ENCODE measurements around the gene VPS33B. TPM values are rescaled to one million over a fixed set of nuclear protein-coding genes. Genes with fewer than 3 reads are reported as not detected.

The VPS33B gene
- total RNA-seq, 1 donor from 2014 or later = 4.8 TPM

DNA sequence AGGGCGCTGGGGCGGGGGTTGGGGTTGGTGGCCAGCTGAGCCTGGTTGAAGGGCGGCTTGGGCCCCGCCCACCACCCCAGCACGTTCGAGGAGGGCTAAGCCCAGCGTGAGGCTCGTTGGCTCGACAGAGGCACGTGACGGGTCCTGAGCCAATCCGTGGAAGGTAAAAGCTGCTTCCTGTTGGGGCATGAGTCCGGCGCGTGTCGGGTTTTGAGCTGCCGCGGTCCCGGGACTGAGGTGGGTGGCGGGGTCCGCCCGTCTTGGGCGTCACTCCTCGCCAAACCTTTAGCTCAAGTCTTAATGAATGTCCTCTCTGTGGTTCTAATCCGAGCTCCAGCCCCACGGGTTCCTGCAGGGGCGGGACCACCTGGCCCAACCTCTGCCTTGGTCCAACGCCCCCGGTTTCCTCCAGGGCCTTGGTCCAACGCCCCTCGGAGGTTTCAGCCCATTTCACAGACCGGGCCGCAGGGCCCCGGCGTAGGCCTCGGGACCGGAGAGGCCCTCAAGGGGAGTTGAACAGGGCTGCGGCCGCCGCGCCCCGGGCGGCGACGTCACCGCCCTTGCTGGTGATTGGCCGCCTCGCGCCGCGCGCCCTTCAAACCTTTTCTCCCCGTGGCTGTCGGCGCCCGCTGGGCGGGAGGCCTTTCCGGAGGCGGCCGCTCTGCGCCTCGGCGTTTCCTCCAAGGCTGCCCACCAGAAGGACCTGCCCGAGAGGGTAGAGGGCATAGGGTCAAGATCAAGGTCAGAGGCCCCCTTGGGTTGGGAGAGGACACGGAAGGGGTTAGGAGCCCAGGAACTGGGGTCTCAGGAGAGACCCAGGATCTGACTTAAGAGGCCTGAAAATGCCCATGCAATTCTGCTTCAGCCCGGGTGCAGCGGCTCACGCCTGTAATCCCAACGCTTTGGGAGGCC, 67.4 kb downstream of the VPS33B start, which contains the start of gene RCCD1:
Gene RCCD1 (plus strand): TSS at position 173 of the 912 bp plus-strand sequence. CDS start 1,851 bp downstream, outside the sequence.
- H3K36me3 ChIP-seq = peaks cover 41% of the 10 kb centered on the region
- intact Hi-C loops (cut with micrococcal nuclease) = no loop called here
- peak; percentile 96 for DNase-seq
- H3K27ac ChIP-seq (replicated peaks) = peak within 1 kb of the TSS; percentile 94
- TF ChIP-seq, protein P1, sequence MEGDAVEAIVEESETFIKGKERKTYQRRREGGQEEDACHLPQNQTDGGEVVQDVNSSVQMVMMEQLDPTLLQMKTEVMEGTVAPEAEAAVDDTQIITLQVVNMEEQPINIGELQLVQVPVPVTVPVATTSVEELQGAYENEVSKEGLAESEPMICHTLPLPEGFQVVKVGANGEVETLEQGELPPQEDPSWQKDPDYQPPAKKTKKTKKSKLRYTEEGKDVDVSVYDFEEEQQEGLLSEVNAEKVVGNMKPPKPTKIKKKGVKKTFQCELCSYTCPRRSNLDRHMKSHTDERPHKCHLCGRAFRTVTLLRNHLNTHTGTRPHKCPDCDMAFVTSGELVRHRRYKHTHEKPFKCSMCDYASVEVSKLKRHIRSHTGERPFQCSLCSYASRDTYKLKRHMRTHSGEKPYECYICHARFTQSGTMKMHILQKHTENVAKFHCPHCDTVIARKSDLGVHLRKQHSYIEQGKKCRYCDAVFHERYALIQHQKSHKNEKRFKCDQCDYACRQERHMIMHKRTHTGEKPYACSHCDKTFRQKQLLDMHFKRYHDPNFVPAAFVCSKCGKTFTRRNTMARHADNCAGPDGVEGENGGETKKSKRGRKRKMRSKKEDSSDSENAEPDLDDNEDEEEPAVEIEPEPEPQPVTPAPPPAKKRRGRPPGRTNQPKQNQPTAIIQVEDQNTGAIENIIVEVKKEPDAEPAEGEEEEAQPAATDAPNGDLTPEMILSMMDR (IDR thresholded peaks at IDR 0.05; ENCODE audit: borderline replicate concordance) = no peak
- H3K27me3 ChIP-seq (ENCODE audit: low read depth) = no peaks in the 10 kb centered on the region
- peak within 1 kb of the TSS; percentile 91 for H3K4me3 ChIP-seq
- no peaks in the 10 kb centered on the region for H3K9me3 ChIP-seq (replicated peaks)
- peaks cover 55% of the 10 kb centered on the region for H3K4me1 ChIP-seq

DNA sequence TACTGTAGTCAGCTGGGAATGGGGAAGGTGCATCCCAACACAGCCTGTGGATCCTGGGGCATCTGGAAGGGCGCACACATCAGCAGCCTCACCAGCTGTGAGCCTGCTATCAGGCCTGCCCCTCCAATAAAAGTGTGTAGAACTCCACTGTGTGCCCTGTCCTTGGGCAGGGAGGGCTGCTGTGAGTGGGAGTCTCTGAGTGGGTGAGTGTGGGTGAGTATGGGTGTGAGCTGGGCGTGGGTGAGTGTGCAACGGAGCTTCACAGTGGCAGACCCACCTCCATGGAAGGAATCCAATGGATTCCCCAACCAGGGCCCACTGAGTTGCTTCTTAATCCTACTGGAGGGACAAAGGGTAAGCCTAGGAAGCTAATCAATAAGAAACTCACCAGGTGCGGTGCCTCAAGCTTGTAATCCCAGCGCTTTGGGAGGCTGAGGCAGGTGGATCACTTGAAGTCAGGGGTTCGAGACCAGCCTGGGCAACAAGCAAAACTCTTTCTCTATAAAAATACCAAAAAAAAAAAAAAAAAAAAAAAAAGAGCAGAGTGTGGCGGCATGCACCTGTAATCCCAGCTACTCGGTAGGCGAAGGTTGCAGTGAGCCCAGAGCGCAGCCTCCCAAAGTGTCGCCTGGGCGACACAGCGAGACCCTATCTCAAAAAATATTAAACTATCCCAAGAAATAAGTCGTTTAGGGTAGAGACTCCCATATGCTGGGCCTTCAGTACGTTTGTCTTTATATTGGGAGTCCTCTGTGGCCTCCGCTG, 68.3 kb downstream of the VPS33B start:
- peak overlapping the region; percentile 94 for H3K27ac ChIP-seq (replicated peaks)
- no peaks in the 10 kb centered on the region for H3K9me3 ChIP-seq (replicated peaks)
- TF ChIP-seq, protein P1 (IDR thresholded peaks at IDR 0.05; ENCODE audit: borderline replicate concordance) = no peak
- peaks cover 49% of the 10 kb centered on the region for H3K36me3 ChIP-seq
- H3K27me3 ChIP-seq (ENCODE audit: low read depth) = no peaks in the 10 kb centered on the region
- DNase-seq = no peak
- H3K4me3 ChIP-seq = peak overlapping the region; percentile 91
- peaks cover 46% of the 10 kb centered on the region for H3K4me1 ChIP-seq
- intact Hi-C loops (cut with micrococcal nuclease) = no loop called here

DNA sequence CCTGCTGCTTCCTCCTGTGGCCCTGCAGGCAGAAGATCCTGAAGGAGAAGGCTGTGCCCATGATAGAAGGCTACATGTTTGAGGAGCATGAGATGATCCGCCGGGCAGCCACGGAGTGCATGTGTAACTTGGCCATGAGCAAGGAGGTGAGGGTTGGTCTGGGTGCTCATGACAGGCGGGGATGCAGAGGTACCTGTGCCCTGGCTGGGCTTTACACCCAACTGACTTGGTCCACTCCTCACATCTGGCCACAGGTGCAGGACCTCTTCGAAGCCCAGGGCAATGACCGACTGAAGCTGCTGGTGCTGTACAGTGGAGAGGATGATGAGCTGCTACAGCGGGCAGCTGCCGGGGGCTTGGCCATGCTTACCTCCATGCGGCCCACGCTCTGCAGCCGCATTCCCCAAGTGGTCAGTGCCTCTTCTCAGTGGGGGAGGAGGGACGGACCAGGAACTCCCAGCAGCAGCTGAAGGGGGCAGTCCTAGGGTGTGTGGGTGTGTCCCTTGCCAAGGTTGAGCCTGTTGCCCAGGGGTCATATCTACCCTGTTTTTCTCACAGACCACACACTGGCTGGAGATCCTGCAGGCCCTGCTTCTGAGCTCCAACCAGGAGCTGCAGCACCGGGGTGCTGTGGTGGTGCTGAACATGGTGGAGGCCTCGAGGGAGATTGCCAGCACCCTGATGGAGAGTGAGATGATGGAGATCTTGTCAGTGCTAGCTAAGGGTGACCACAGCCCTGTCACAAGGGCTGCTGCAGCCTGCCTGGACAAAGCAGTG, 69.3 kb downstream of the VPS33B start:
- H3K27ac ChIP-seq (replicated peaks) = no peak overlapping the region
- H3K4me3 ChIP-seq = no peak overlapping the region
- TF ChIP-seq, protein P1 (IDR thresholded peaks at IDR 0.05; ENCODE audit: borderline replicate concordance) = no peak
- H3K36me3 ChIP-seq = peaks cover 59% of the 10 kb centered on the region
- H3K27me3 ChIP-seq (ENCODE audit: low read depth) = no peaks in the 10 kb centered on the region
- DNase-seq = no peak
- H3K4me1 ChIP-seq = peaks cover 38% of the 10 kb centered on the region
- intact Hi-C loops (cut with micrococcal nuclease) = no loop called here
- H3K9me3 ChIP-seq (replicated peaks) = no peaks in the 10 kb centered on the region

DNA sequence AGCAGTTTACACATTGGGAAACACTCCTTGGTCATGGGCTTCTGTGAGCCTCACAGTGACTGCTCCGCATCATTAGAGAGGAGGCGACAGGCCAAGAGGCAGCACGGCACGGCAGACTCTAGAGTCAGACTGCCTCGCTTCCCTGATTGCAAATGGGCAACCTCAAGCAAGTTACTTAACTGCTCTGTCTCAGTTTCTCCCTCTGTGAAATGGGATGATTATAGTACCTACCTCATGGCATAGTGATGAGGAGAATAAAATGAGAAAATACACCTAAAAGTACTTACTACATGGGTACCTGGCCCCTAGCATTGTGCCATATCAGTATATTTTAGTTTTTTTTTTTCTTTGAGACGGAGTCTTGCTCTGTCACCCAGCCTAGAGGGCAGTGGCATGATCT, 71.7 kb downstream of the VPS33B start:
- intact Hi-C loops (cut with micrococcal nuclease) = no loop called here
- DNase-seq = no peak
- TF ChIP-seq, protein P1 (IDR thresholded peaks at IDR 0.05; ENCODE audit: borderline replicate concordance) = no peak
- Histone ChIP-seq H3K4me1 (peaks cover 14% of the 10 kb centered on the region), H3K4me3 (no peak overlapping the region), H3K27ac (replicated peaks) (no peak overlapping the region), H3K9me3 (replicated peaks) (no peaks in the 10 kb centered on the region), H3K27me3 (ENCODE audit: low read depth) (no peaks in the 10 kb centered on the region), H3K36me3 (peaks cover 82% of the 10 kb centered on the region)
